HEK293 (cell line): ENCODE data around the gene HERC5.

ENCODE experiments used
- CTCF ChIA-PET: fragments of 350-600 bp; formaldehyde crosslinking; extraction: SDS; loops from one replicate; lab custom pipeline; 2021; ENCODE audit warnings: antibody characterized with exemption; lab: Yijun Ruan, JAX
- POLR2A ChIA-PET: fragments of 300-600 bp; formaldehyde crosslinking; extraction: SDS; loops from one replicate; lab custom pipeline; 2020; ENCODE audit warnings: antibody characterized with exemption, inconsistent platforms; lab: Yijun Ruan, JAX
- H3K27ac ChIP-seq: fragments of 200-500 bp; sonication (Bioruptor generic); 2 replicates; pipeline ENCODE4 v1.5.1; 2014; ENCODE audit warnings: low read depth, low read length, control low read depth, inconsistent platforms; ENCODE audit errors: extremely low read depth
- H3K36me3 ChIP-seq, 2 experiments: fragments of 200-500 bp in 1 of 2; sonication (Bioruptor generic) in 1 of 2; 1 replicate in 1 of 2; 2 replicates in 1 of 2; pipeline ENCODE4 v1.5.1; 2014 to 2017; ENCODE audit warnings: inconsistent platforms in 2 of 2, low read length in 2 of 2; ENCODE audit not compliant: control insufficient read depth in 2 of 2, insufficient read depth in 1 of 2
- H3K4me1 ChIP-seq: fragments of 200-500 bp; sonication (Bioruptor generic); 2 replicates; pipeline ENCODE4 v1.5.1; 2014; ENCODE audit warnings: mild to moderate bottlenecking, low read length, inconsistent platforms; ENCODE audit not compliant: control insufficient read depth, insufficient read depth
- H3K4me3 ChIP-seq: 2 replicates; pipeline ENCODE4 v1.5.1; 2011; ENCODE audit warnings: low read depth, mild to moderate bottlenecking, control low read depth, low read length, moderate library complexity
- H3K9me3 ChIP-seq: fragments of 200-500 bp; sonication (Bioruptor generic); 2 replicates; pipeline ENCODE4 v1.5.1; 2014; ENCODE audit warnings: low read depth, low read length, inconsistent platforms; ENCODE audit not compliant: control insufficient read depth, insufficient read depth
- IKZF3 ChIP-seq: fragments of 450-650 bp; IDR thresholded peaks from 2 replicates; pipeline ENCODE4 v1.5.0; 2018; ENCODE audit warnings: missing biosample characterization, mild to moderate bottlenecking, missing genetic modification characterization, moderate library complexity
- MZF1 ChIP-seq: fragments of 450-650 bp; formaldehyde crosslinking; IDR thresholded peaks from 2 replicates; pipeline ENCODE4 v1.5.1; 2017; ENCODE audit warnings: missing biosample characterization, missing genetic modification characterization, borderline replicate concordance
- OSR2 ChIP-seq: fragments of 450-650 bp; formaldehyde crosslinking; IDR thresholded peaks from 2 replicates; pipeline ENCODE4 v1.5.1; 2016; ENCODE audit warnings: missing biosample characterization, missing genetic modification characterization
- REPIN1 ChIP-seq: fragments of 450-650 bp; formaldehyde crosslinking; IDR thresholded peaks from 2 replicates; pipeline ENCODE4 v1.5.1; 2017; ENCODE audit warnings: missing biosample characterization, missing genetic modification characterization, low read depth
- TCF7L2 ChIP-seq: IDR thresholded peaks from 2 replicates; pipeline ENCODE4 v1.6.1; 2011; ENCODE audit warnings: low read depth, mild to moderate bottlenecking, inconsistent platforms, low read length, moderate library complexity, borderline replicate concordance
- ZFP3 ChIP-seq: fragments of 450-650 bp; formaldehyde crosslinking; IDR thresholded peaks from 2 replicates; pipeline ENCODE4 v1.5.1; 2016; ENCODE audit warnings: low read depth, missing biosample characterization, missing genetic modification characterization
- ZNF157 ChIP-seq: fragments of 450-650 bp; formaldehyde crosslinking; IDR thresholded peaks from 2 replicates; pipeline ENCODE4 v1.5.1; 2016; ENCODE audit warnings: missing biosample characterization, missing genetic modification characterization
- ZNF202 ChIP-seq: fragments of 450-650 bp; formaldehyde crosslinking; IDR thresholded peaks from 2 replicates; pipeline ENCODE4 v1.5.1; 2016; ENCODE audit warnings: missing biosample characterization, missing genetic modification characterization, borderline replicate concordance
- ZNF24 ChIP-seq: fragments of 450-650 bp; formaldehyde crosslinking; IDR thresholded peaks from 2 replicates; pipeline ENCODE4 v1.5.1; 2016; ENCODE audit warnings: missing biosample characterization, missing genetic modification characterization
- ZNF274 ChIP-seq, 2 experiments: fragments of 200-500 bp in 1 of 2; fragments of 450-650 bp in 1 of 2; sonication (Bioruptor generic) in 1 of 2; formaldehyde crosslinking in 1 of 2; IDR thresholded peaks; 2 replicates each; pipeline versions ENCODE4 v1.5.1 to v1.6.1; 2014 to 2016; ENCODE audit warnings: borderline replicate concordance in 1 of 2, inconsistent platforms in 1 of 2, low read length in 1 of 2, missing biosample characterization in 1 of 2, missing genetic modification characterization in 1 of 2
- ZNF302 ChIP-seq: fragments of 450-650 bp; formaldehyde crosslinking; IDR thresholded peaks from 2 replicates; pipeline ENCODE4 v1.5.1; 2016; ENCODE audit warnings: missing biosample characterization, missing genetic modification characterization, low read depth
- ZNF548 ChIP-seq: fragments of 450-650 bp; formaldehyde crosslinking; IDR thresholded peaks from 2 replicates; pipeline ENCODE4 v1.5.1; 2016; ENCODE audit warnings: missing biosample characterization, missing genetic modification characterization
- ZNF623 ChIP-seq: fragments of 450-650 bp; formaldehyde crosslinking; IDR thresholded peaks from 2 replicates; pipeline ENCODE4 v1.5.1; 2016; ENCODE audit warnings: missing biosample characterization, missing genetic modification characterization
- ZNF777 ChIP-seq: fragments of 450-650 bp; formaldehyde crosslinking; IDR thresholded peaks from 2 replicates; pipeline ENCODE4 v1.5.1; 2017; ENCODE audit warnings: missing biosample characterization, missing genetic modification characterization, borderline replicate concordance
- TF ChIP-seq, protein P1 (sequence below): fragments of 450-650 bp; formaldehyde crosslinking; conservative IDR thresholded peaks from 2 replicates; pipeline ENCODE4 v1.5.1; 2016; ENCODE audit warnings: low read depth, missing biosample characterization, missing genetic modification characterization
- TF ChIP-seq, protein P2 (sequence below): fragments of 450-650 bp; formaldehyde crosslinking; IDR thresholded peaks from 2 replicates; pipeline ENCODE4 v1.5.1; 2016; ENCODE audit warnings: missing biosample characterization, missing genetic modification characterization
- TF ChIP-seq, protein P3 (sequence below): fragments of 450-650 bp; formaldehyde crosslinking; IDR thresholded peaks from 2 replicates; pipeline ENCODE4 v1.5.1; 2016; ENCODE audit warnings: missing biosample characterization, missing genetic modification characterization, borderline replicate concordance
- TF ChIP-seq, protein P4 (sequence below): fragments of 450-650 bp; formaldehyde crosslinking; IDR thresholded peaks from 2 replicates; pipeline ENCODE4 v1.5.1; 2016; ENCODE audit warnings: missing biosample characterization, missing genetic modification characterization
- TF ChIP-seq, protein P5 (sequence below): fragments of 450-650 bp; formaldehyde crosslinking; IDR thresholded peaks from 2 replicates; pipeline ENCODE4 v1.5.1; 2016; ENCODE audit warnings: missing biosample characterization, missing genetic modification characterization

HERC5 gene

DNA sequence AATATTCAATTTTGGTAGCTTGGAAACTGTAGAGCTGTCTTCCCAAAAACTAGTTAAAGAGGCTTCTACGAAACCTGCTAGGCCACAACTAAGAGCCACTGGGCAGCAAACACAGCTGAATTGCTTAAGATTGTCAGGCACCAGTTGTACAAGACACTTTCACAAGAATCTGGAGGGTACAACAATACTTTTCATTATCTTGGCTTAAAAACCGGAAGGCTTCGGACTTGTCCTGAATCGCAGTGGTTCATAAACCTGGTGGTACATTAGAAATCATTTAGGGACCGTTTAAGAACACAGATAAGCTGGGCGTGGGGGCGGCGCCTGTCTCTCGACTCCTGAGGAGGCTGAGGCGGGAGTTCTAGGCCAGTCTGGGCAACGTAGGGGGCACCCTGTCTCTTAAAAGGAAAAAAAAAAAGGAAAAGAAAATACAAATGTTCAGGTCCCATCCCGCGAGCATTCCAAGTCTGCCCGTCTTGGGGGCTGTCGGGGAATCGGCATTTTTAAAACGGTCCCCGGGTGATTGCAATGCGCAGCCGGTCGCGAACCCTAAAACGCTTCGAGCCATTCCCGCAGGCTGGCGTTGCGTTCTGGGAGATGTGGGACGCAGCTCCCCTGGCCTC lies 65.9 kb downstream of the HERC5 start (continued):
- TF ChIP-seq, protein P1, sequence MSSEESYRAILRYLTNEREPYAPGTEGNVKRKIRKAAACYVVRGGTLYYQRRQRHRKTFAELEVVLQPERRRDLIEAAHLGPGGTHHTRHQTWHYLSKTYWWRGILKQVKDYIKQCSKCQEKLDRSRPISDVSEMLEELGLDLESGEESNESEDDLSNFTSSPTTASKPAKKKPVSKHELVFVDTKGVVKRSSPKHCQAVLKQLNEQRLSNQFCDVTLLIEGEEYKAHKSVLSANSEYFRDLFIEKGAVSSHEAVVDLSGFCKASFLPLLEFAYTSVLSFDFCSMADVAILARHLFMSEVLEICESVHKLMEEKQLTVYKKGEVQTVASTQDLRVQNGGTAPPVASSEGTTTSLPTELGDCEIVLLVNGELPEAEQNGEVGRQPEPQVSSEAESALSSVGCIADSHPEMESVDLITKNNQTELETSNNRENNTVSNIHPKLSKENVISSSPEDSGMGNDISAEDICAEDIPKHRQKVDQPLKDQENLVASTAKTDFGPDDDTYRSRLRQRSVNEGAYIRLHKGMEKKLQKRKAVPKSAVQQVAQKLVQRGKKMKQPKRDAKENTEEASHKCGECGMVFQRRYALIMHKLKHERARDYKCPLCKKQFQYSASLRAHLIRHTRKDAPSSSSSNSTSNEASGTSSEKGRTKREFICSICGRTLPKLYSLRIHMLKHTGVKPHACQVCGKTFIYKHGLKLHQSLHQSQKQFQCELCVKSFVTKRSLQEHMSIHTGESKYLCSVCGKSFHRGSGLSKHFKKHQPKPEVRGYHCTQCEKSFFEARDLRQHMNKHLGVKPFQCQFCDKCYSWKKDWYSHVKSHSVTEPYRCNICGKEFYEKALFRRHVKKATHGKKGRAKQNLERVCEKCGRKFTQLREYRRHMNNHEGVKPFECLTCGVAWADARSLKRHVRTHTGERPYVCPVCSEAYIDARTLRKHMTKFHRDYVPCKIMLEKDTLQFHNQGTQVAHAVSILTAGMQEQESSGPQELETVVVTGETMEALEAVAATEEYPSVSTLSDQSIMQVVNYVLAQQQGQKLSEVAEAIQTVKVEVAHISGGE (tag by site-specific recombination) = no peak
- TF ChIP-seq ZNF623 (no peak), MZF1 (no peak)

DNA sequence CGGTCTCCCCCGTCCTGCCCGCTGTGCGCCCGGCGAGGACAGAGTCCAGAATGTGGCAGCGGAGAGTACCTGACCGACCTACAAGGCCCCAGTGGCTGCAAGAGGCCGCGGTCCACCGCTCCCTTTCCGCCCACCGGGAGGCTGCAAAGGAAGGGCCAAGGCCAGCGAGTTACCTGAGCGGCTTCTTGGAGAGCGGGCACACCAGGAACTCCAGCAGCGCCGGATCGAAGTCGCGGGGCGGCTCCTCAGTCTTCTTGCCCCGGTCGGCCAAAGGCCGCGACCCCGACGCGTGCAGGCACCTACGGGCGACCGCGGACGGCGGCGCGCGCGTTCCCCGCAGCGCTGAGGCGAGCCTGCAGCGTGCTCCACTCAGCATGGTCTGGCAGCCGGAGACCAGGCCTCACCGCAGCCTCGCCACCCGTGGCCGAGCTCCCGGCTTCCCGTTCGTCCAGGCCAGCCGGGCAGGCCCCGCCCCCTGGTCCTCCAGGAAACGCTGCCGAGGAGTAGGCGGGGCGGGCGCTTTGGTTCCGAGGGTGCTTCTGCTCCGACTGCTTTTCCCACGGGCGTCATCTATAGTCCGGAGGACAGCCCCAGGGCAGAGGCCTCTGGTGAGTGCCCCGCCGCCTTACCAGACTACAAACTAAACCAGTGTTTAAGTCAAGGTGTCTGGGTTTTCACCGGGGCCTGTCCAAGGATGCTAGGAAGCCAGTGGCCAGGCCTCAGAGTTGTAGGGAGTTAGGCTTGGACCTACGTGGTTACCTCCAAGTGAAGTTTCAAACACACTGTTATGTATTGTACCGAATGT lies 66.6 kb downstream of the HERC5 start, which contains the start of gene PYURF:
Gene PYURF, minus strand, starts transcription at position 452 of the 805 bp plus-strand sequence. Its CDS starts 76 bp downstream, at position 376.
- H3K27ac ChIP-seq = peak within 1 kb of the TSS; percentile 68
- H3K36me3 ChIP-seq = peaks cover 0 to 21% of the 10 kb centered on the region in 2 experiments; a peak in 1 of 3 replicates
- CTCF ChIA-PET = interaction anchor here (0.6 to 1.5 kb wide), 2 partner anchors 10 to 305 kb away, joined by 5 to 6 read pairs; no protein-coding TSS in a partner anchor
- no peaks in the 10 kb centered on the region for H3K9me3 ChIP-seq
- no peaks in the 10 kb centered on the region for H3K4me1 ChIP-seq
- peak within 1 kb of the TSS; percentile 80 for H3K4me3 ChIP-seq
- POLR2A ChIA-PET = interaction anchor here (0.6 to 1.8 kb wide), 4 partner anchors 10 to 497 kb away, joined by 3 to 8 read pairs (median 4); partner anchors contain the start of genes HERC5 and PPM1K
- TF ChIP-seq ZFP3 (tag by site-specific recombination) = no peak
- TF ChIP-seq ZNF548 (tag by site-specific recombination) = no peak
- no peak for TF ChIP-seq ZNF302 (tag by site-specific recombination)
- TF ChIP-seq, protein P2, sequence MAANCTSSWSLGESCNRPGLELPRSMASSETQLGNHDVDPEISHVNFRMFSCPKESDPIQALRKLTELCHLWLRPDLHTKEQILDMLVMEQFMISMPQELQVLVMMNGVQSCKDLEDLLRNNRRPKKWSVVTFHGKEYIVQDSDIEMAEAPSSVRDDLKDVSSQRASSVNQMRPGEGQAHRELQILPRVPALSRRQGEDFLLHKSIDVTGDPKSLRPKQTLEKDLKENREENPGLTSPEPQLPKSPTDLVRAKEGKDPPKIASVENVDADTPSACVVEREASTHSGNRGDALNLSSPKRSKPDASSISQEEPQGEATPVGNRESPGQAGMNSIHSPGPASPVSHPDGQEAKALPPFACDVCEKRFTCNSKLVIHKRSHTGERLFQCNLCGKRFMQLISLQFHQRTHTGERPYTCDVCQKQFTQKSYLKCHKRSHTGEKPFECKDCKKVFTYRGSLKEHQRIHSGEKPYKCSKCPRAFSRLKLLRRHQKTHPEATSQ = no peak
- TF ChIP-seq ZNF157 (tag by site-specific recombination) = no peak
- TF ChIP-seq ZNF274 (IDR thresholded peaks at IDR 0.05; ENCODE audit: low read length) = no peak
- TF ChIP-seq ZNF274 (tag by site-specific recombination; IDR thresholded peaks at IDR 0.05; ENCODE audit: borderline replicate concordance) = no peak
- no peak for TF ChIP-seq OSR2 (tag by site-specific recombination)
- TF ChIP-seq TCF7L2 = no peak
- TF ChIP-seq REPIN1 (tag by site-specific recombination) = no peak
- TF ChIP-seq, protein P3, sequence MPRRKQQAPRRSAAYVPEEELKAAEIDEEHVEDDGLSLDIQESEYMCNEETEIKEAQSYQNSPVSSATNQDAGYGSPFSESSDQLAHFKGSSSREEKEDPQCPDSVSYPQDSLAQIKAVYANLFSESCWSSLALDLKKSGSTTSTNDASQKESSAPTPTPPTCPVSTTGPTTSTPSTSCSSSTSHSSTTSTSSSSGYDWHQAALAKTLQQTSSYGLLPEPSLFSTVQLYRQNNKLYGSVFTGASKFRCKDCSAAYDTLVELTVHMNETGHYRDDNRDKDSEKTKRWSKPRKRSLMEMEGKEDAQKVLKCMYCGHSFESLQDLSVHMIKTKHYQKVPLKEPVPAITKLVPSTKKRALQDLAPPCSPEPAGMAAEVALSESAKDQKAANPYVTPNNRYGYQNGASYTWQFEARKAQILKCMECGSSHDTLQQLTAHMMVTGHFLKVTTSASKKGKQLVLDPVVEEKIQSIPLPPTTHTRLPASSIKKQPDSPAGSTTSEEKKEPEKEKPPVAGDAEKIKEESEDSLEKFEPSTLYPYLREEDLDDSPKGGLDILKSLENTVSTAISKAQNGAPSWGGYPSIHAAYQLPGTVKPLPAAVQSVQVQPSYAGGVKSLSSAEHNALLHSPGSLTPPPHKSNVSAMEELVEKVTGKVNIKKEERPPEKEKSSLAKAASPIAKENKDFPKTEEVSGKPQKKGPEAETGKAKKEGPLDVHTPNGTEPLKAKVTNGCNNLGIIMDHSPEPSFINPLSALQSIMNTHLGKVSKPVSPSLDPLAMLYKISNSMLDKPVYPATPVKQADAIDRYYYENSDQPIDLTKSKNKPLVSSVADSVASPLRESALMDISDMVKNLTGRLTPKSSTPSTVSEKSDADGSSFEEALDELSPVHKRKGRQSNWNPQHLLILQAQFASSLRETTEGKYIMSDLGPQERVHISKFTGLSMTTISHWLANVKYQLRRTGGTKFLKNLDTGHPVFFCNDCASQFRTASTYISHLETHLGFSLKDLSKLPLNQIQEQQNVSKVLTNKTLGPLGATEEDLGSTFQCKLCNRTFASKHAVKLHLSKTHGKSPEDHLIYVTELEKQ (tag by site-specific recombination) = no peak
- no peak for TF ChIP-seq ZNF202 (tag by site-specific recombination)
- TF ChIP-seq, protein P4, sequence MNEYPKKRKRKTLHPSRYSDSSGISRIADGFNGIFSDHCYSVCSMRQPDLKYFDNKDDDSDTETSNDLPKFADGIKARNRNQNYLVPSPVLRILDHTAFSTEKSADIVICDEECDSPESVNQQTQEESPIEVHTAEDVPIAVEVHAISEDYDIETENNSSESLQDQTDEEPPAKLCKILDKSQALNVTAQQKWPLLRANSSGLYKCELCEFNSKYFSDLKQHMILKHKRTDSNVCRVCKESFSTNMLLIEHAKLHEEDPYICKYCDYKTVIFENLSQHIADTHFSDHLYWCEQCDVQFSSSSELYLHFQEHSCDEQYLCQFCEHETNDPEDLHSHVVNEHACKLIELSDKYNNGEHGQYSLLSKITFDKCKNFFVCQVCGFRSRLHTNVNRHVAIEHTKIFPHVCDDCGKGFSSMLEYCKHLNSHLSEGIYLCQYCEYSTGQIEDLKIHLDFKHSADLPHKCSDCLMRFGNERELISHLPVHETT (tag by site-specific recombination) = no peak
- TF ChIP-seq IKZF3 (tag by site-specific recombination) = peak; percentile 86
- TF ChIP-seq, protein P5, sequence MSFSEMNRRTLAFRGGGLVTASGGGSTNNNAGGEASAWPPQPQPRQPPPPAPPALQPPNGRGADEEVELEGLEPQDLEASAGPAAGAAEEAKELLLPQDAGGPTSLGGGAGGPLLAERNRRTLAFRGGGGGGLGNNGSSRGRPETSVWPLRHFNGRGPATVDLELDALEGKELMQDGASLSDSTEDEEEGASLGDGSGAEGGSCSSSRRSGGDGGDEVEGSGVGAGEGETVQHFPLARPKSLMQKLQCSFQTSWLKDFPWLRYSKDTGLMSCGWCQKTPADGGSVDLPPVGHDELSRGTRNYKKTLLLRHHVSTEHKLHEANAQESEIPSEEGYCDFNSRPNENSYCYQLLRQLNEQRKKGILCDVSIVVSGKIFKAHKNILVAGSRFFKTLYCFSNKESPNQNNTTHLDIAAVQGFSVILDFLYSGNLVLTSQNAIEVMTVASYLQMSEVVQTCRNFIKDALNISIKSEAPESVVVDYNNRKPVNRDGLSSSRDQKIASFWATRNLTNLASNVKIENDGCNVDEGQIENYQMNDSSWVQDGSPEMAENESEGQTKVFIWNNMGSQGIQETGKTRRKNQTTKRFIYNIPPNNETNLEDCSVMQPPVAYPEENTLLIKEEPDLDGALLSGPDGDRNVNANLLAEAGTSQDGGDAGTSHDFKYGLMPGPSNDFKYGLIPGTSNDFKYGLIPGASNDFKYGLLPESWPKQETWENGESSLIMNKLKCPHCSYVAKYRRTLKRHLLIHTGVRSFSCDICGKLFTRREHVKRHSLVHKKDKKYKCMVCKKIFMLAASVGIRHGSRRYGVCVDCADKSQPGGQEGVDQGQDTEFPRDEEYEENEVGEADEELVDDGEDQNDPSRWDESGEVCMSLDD (tag by site-specific recombination) = 0 out of 2 replicates have a peak, but pooled peaks have one; percentile 45
- TF ChIP-seq ZNF24 (tag by site-specific recombination) = no peak
- no peak for TF ChIP-seq ZNF777
